ENCODE results near the gene CHID1. TPM values are rescaled to one million over a fixed set of nuclear protein-coding genes. Genes with fewer than 3 reads are reported as not detected.

The CHID1 gene
- polyA plus RNA-seq, 1 experiment = 95.5 TPM

- H3K4me3 ChIP-seq (ENCODE audit: low read depth, low read length) = no peak overlapping the region
- H3K27me3 ChIP-seq (ENCODE audit: control insufficient read depth, insufficient read depth, low read length) = no peaks in the 10 kb centered on the region
- no peak for TF ChIP-seq CTCF (IDR thresholded peaks at IDR 0.05; ENCODE audit: low read depth, low read length)
- no peak overlapping the region for H3K27ac ChIP-seq (ENCODE audit: low read depth, low read length)
- ChIA-PET POLR2A (interaction anchor here (0.6 kb wide), 1 partner anchor 56 kb away, joined by 3 read pairs; no protein-coding TSS in a partner anchor), CTCF (no interaction called here)
- no peak for DNase-seq (ENCODE audit: low read depth, low spot score)
- no peaks in the 10 kb centered on the region; the same call in 1 of the 2 replicates for H3K9me3 ChIP-seq (ENCODE audit: control insufficient read depth, insufficient read depth, low read length)
These were observed 17.3 kb upstream of the CHID1 start for GRCh38 chr11:927871-928270.

DNA sequence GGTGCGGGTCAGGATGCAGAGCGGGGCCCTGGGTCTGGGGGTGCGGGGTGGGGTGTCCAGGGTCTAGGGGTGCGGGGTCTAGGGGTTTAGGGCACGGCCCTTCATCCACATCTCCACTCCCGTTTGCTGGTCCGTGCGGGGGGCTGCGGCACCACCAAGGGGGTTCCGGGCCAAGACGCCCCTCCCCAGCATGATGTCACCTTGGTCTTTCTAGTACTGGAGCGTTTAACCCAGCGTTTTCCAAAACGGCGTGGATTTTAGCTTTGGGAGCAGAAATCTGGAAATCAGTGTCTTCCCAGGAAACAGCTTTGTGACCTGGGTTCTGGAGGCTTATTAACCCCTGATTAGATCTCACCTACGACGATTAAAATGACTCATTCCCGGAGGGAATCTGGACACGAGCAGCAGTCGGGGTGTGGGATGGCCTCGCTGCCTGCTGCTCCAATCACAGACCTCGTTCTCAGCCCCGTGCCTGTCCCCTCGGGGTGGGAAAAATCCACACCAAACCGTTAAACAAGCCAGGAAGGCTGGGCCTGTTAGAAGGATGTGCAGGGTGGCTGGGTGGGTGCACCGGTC, 15.8 kb upstream of the CHID1 start:
- no peak for DNase-seq (ENCODE audit: low read depth, low spot score)
- H3K27ac ChIP-seq (ENCODE audit: low read depth, low read length) = peak overlapping the region; percentile 77
- H3K4me3 ChIP-seq (ENCODE audit: low read depth, low read length) = peak overlapping the region; percentile 83
- no peaks in the 10 kb centered on the region for H3K27me3 ChIP-seq (ENCODE audit: control insufficient read depth, insufficient read depth, low read length)
- CTCF ChIA-PET = no interaction called here
- no peak for TF ChIP-seq CTCF (IDR thresholded peaks at IDR 0.05; ENCODE audit: low read depth, low read length)
- H3K9me3 ChIP-seq (ENCODE audit: control insufficient read depth, insufficient read depth, low read length) = no peaks in the 10 kb centered on the region; the same call in 1 of the 2 replicates
- POLR2A ChIA-PET = no interaction called here

DNA sequence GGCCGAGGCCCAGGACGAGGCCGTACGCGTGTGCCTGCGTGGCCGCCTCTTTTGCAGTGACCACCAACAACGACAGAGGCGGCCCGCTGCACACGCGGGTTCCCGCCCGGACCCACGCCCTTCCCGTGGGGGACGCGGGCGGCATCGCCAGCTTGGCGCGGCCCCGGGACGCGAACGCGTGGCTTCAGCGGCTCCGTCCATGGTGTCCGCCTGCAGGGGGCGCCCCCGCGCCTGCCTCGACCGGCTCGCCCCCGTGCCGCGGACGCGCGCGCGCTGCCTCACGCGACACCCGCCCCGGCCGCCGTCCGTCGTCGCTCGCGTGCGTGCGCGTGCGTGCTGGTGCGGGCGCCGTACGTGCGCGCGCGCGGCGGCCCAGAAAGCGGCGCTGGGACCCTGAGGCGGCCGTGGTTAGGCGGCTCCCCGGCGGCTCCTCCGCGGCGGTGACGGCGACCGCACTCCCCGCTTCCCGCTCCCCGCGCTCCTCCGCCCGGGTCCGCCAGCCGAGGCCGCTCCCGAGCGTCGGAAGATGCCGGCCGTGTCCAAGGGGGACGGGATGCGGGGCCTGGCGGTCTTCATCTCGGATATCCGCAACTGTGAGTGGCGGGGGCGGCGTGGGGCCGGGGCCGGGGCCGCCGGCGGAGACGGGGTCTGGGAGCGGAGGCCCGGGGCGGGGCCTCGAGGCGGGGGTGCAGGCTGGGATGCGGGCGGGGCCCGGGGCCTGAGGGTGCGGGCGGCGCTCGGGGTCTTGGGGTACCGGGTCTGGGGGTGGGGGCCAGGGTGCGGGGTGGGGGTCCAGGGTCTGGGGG, 15.1 kb upstream of the CHID1 start, which contains the start of gene AP2A2:
Gene AP2A2 (plus strand): TSS at position 375 of the 806 bp plus-strand sequence. CDS start 152 bp downstream, at position 527.
- no peaks in the 10 kb centered on the region for H3K27me3 ChIP-seq (ENCODE audit: control insufficient read depth, insufficient read depth, low read length)
- H3K9me3 ChIP-seq (ENCODE audit: control insufficient read depth, insufficient read depth, low read length) = no peaks in the 10 kb centered on the region; the same call in 1 of the 2 replicates
- peak; percentile 43 for DNase-seq (ENCODE audit: low read depth, low spot score)
- H3K27ac ChIP-seq (ENCODE audit: low read depth, low read length) = peak within 1 kb of the TSS; percentile 77
- TF ChIP-seq CTCF (IDR thresholded peaks at IDR 0.05; ENCODE audit: low read depth, low read length) = peak; percentile 46
- ChIA-PET POLR2A (no interaction called here), CTCF (interaction anchor here (0.6 to 2.0 kb wide), 5 partner anchors 8 to 109 kb away, joined by 3 to 6 read pairs (median 5); no protein-coding TSS in a partner anchor)
- peak within 1 kb of the TSS; percentile 83 for H3K4me3 ChIP-seq (ENCODE audit: low read depth, low read length)

- H3K4me3 ChIP-seq (ENCODE audit: low read depth, low read length) = no peak overlapping the region
- DNase-seq (ENCODE audit: low read depth, low spot score) = no peak
- no peak overlapping the region for H3K27ac ChIP-seq (ENCODE audit: low read depth, low read length)
- POLR2A ChIA-PET = no interaction called here
- TF ChIP-seq CTCF (IDR thresholded peaks at IDR 0.05; ENCODE audit: low read depth, low read length) = no peak
- no peaks in the 10 kb centered on the region for H3K27me3 ChIP-seq (ENCODE audit: control insufficient read depth, insufficient read depth, low read length)
- no peaks in the 10 kb centered on the region; the same call in 1 of the 2 replicates for H3K9me3 ChIP-seq (ENCODE audit: control insufficient read depth, insufficient read depth, low read length)
- CTCF ChIA-PET = interaction anchor here (0.6 to 2.0 kb wide), 5 partner anchors 9 to 110 kb away, joined by 3 to 6 read pairs (median 5); no protein-coding TSS in a partner anchor
These were observed 14.5 kb upstream of the CHID1 start for GRCh38 chr11:925158-925495.
